GM21737 (cell line): Measurements from ENCODE around the gene PCSK4.
"Not testable (repeated sequence)": the region's sequence is repeated elsewhere in the genome, so short reads cannot be mapped to it uniquely, and the experiment has no call there.

ENCODE experiments used
- ATAC-seq: cut with Tn5 transposase; IDR thresholded peaks from one replicate; pipeline ENCODE4 v1.9.1; 2021; ENCODE audit warnings: mild to moderate bottlenecking, moderate library complexity; ENCODE audit not compliant: unreplicated experiment

Gene PCSK4

GRCh38 chr19:1505991-1506881 is 16.1 kb upstream of the PCSK4 start:
- ATAC-seq = no peak

GRCh38 chr19:1505012-1505411 is 14.9 kb upstream of the PCSK4 start:
- no peak for ATAC-seq

GRCh38 chr19:1503925-1504773 is 14.0 kb upstream of the PCSK4 start:
- ATAC-seq = no peak

- ATAC-seq = no peak
Measured at GRCh38 chr19:1503089-1503924, 13.2 kb upstream of the PCSK4 start.

GRCh38 chr19:1502433-1503088 is 12.4 kb upstream of the PCSK4 start:
- no peak for ATAC-seq

- no peak for ATAC-seq
Measured at GRCh38 chr19:1501200-1501595, 11.0 kb upstream of the PCSK4 start.

- not testable (repeated sequence) for ATAC-seq
Measured at GRCh38 chr19:1499231-1499630, 9.1 kb upstream of the PCSK4 start.

- ATAC-seq = no peak
Measured at GRCh38 chr19:1497578-1498235, 7.6 kb upstream of the PCSK4 start.

- ATAC-seq = no peak
Measured at GRCh38 chr19:1496714-1497577, 6.8 kb upstream of the PCSK4 start.

- no peak for ATAC-seq
Measured at GRCh38 chr19:1495799-1496713, 5.9 kb upstream of the PCSK4 start.

GRCh38 chr19:1495051-1495798 is 5.1 kb upstream of the PCSK4 start:
- ATAC-seq = no peak

- no peak for ATAC-seq
Measured at GRCh38 chr19:1494115-1494815, 4.1 kb upstream of the PCSK4 start.

- ATAC-seq = no peak
Measured at GRCh38 chr19:1492474-1493006, 2.4 kb upstream of the PCSK4 start.

GRCh38 chr19:1491849-1492170 is 1.7 kb upstream of the PCSK4 start:
- ATAC-seq = no peak

GRCh38 chr19:1491114-1491848 is 1.1 kb upstream of the PCSK4 start, which contains the start of gene REEP6:
TSS of gene REEP6 (plus strand) at chr19:1491181. CDS start at chr19:1491270, 89 bp downstream.
- no peak for ATAC-seq
